HEK293T (cell line): Measurements from ENCODE around the gene TTC16.

Source experiments
- CTBP1 ChIP-seq: fragments of 450-650 bp; IDR thresholded peaks from 2 replicates; pipeline ENCODE4 v1.6.1; 2016; ENCODE audit warnings: borderline replicate concordance
- FOXM1 ChIP-seq: fragments of 450-650 bp; IDR thresholded peaks from 2 replicates; pipeline ENCODE4 v1.6.1; 2017; ENCODE audit warnings: mild to moderate bottlenecking, borderline replicate concordance
- HDGF ChIP-seq: fragments of 450-650 bp; IDR thresholded peaks from 2 replicates; pipeline ENCODE4 v1.6.1; 2017; ENCODE audit warnings: antibody characterized with exemption, borderline replicate concordance
- ZNF384 ChIP-seq: fragments of 450-650 bp; IDR thresholded peaks from 2 replicates; pipeline ENCODE4 v1.6.1; 2016

GRCh38 chr9:127684576-127684975, 31.3 kb upstream of the TTC16 start:
- no peak for TF ChIP-seq ZNF384
- no peak for TF ChIP-seq HDGF
- TF ChIP-seq FOXM1, result no peak
- no peak for TF ChIP-seq CTBP1
